OCI-LY1 (cell line): ENCODE measurements around the gene SSPN.
"Not testable (repeated sequence)": the region's sequence is repeated elsewhere in the genome, so short reads cannot be mapped to it uniquely, and the experiment has no call there.

ENCODE experiments used
- H2AFZ ChIP-seq: fragments of 200-600 bp; sonication (generic), shearing (Covaris generic); 2 replicates; pipeline ENCODE4 v1.6.0; 2014; ENCODE audit warnings: antibody characterized with exemption, mild to moderate bottlenecking, low read length
- H3F3A ChIP-seq: fragments of 200-600 bp; sonication (generic), shearing (Covaris generic); 2 replicates; pipeline ENCODE4 v1.6.0; 2014; ENCODE audit warnings: mild to moderate bottlenecking, antibody characterized with exemption, low read length, moderate library complexity; ENCODE audit not compliant: insufficient read depth
- H3K27ac ChIP-seq: fragments of 200-600 bp; sonication (generic); 2 replicates; pipeline ENCODE4 v1.5.1; 2014; ENCODE audit warnings: low read length, mixed run types, mild to moderate bottlenecking, low read depth; ENCODE audit not compliant: poor library complexity, severe bottlenecking
- H3K27me3 ChIP-seq: fragments of 200-600 bp; sonication (generic); 2 replicates; pipeline ENCODE4 v1.6.0; 2014; ENCODE audit warnings: antibody characterized with exemption, mild to moderate bottlenecking, low read length, moderate library complexity; ENCODE audit not compliant: insufficient read depth
- H3K36me3 ChIP-seq: fragments of 200-600 bp; sonication (generic); 2 replicates; pipeline ENCODE4 v1.6.1; 2014; ENCODE audit warnings: mild to moderate bottlenecking, antibody characterized with exemption, low read length, moderate library complexity, mixed read lengths; ENCODE audit not compliant: insufficient read depth
- H3K4me1 ChIP-seq: fragments of 200-600 bp; sonication (generic); 2 replicates; pipeline ENCODE4 v1.5.1; 2014; ENCODE audit warnings: mild to moderate bottlenecking, low read length, moderate library complexity; ENCODE audit not compliant: insufficient read depth, severe bottlenecking
- H3K4me2 ChIP-seq: fragments of 200-600 bp; sonication (generic), shearing (Covaris generic); 2 replicates; pipeline ENCODE4 v1.6.1; 2014; ENCODE audit warnings: low read length
- H3K4me3 ChIP-seq: fragments of 200-600 bp; sonication (generic); 2 replicates; pipeline ENCODE4 v1.5.1; 2014; ENCODE audit warnings: low read length, low read depth, mild to moderate bottlenecking, mixed read lengths; ENCODE audit not compliant: poor library complexity, severe bottlenecking
- H3K79me2 ChIP-seq: fragments of 200-600 bp; shearing (Covaris generic); 2 replicates; pipeline ENCODE4 v1.6.1; 2016; ENCODE audit warnings: mixed run types, low read length, mixed read lengths; ENCODE audit not compliant: insufficient read depth
- H3K9ac ChIP-seq: fragments of 200-600 bp; sonication (generic), shearing (Covaris generic); 2 replicates; pipeline ENCODE4 v1.6.1; 2014; ENCODE audit warnings: mild to moderate bottlenecking, low read length, mixed read lengths
- H3K9me2 ChIP-seq: fragments of 200-600 bp; sonication (generic), shearing (Covaris generic); 2 replicates; pipeline ENCODE4 v1.6.1; 2014; ENCODE audit warnings: low read depth, mild to moderate bottlenecking, low read length, mixed read lengths
- H3K9me3 ChIP-seq: fragments of 200-600 bp; shearing (Covaris generic); 2 replicates; pipeline ENCODE4 v1.6.1; 2014; ENCODE audit warnings: low read length, mixed read lengths
- H4K20me1 ChIP-seq: fragments of 200-600 bp; sonication (generic), shearing (Covaris generic); 2 replicates; pipeline ENCODE4 v1.6.0; 2016; ENCODE audit warnings: mild to moderate bottlenecking, low read length; ENCODE audit not compliant: insufficient read depth
- CTCF ChIP-seq: fragments of 200-600 bp; sonication (generic), shearing (Covaris generic); IDR thresholded peaks from 2 replicates; pipeline ENCODE4 v1.5.1; 2017; ENCODE audit warnings: mild to moderate bottlenecking, antibody characterized with exemption, low read length, moderate library complexity, mixed read lengths
- EZH2 ChIP-seq: fragments of 200-600 bp; sonication (generic), shearing (Covaris generic); IDR thresholded peaks from 2 replicates; pipeline ENCODE4 v1.8.0; 2017; ENCODE audit warnings: borderline replicate concordance, mixed run types, mild to moderate bottlenecking, antibody characterized with exemption, low read length, moderate library complexity, mixed read lengths

The SSPN gene

GRCh38 chr12:26231470-26231869, 36.1 kb downstream of the SSPN start:
- no peaks in the 10 kb centered on the region for H3K9me2 ChIP-seq
- H2AFZ ChIP-seq = no peak overlapping the region
- no peaks in the 10 kb centered on the region for H3K27me3 ChIP-seq
- no peaks in the 10 kb centered on the region for H3K9me3 ChIP-seq
- no peaks in the 10 kb centered on the region for H3K36me3 ChIP-seq
- H3K79me2 ChIP-seq = no peaks in the 10 kb centered on the region
- no peak overlapping the region for H3K9ac ChIP-seq
- no peaks in the 10 kb centered on the region for H3K4me1 ChIP-seq
- no peak overlapping the region for H3K4me3 ChIP-seq
- H3K27ac ChIP-seq = no peak overlapping the region
- no peaks in the 10 kb centered on the region for H4K20me1 ChIP-seq
- no peaks in the 10 kb centered on the region for H3F3A ChIP-seq
- H3K4me2 ChIP-seq = no peak overlapping the region
- TF ChIP-seq CTCF = no peak

GRCh38 chr12:26231921-26232320, 36.5 kb downstream of the SSPN start:
- Histone ChIP-seq H3K9me3 (no peaks in the 10 kb centered on the region), H3K4me1 (no peaks in the 10 kb centered on the region), H2AFZ (no peak overlapping the region), H3F3A (no peaks in the 10 kb centered on the region), H4K20me1 (no peaks in the 10 kb centered on the region), H3K9ac (no peak overlapping the region), H3K4me3 (no peak overlapping the region), H3K27me3 (no peaks in the 10 kb centered on the region), H3K79me2 (no peaks in the 10 kb centered on the region), H3K4me2 (no peak overlapping the region), H3K27ac (no peak overlapping the region), H3K36me3 (no peaks in the 10 kb centered on the region), H3K9me2 (no peaks in the 10 kb centered on the region)
- TF ChIP-seq CTCF (no peak), EZH2 (no peak)

GRCh38 chr12:26233631-26234030, 38.3 kb downstream of the SSPN start:
- H3K4me1 ChIP-seq = no peaks in the 10 kb centered on the region
- no peaks in the 10 kb centered on the region for H3K79me2 ChIP-seq
- no peaks in the 10 kb centered on the region for H3F3A ChIP-seq
- H3K9ac ChIP-seq = no peak overlapping the region
- TF ChIP-seq EZH2 (no peak), CTCF (no peak)
- H2AFZ ChIP-seq = no peak overlapping the region
- H3K36me3 ChIP-seq = no peaks in the 10 kb centered on the region
- no peaks in the 10 kb centered on the region for H4K20me1 ChIP-seq
- no peaks in the 10 kb centered on the region for H3K9me2 ChIP-seq
- H3K4me3 ChIP-seq = no peak overlapping the region
- H3K9me3 ChIP-seq = no peaks in the 10 kb centered on the region
- H3K4me2 ChIP-seq = no peak overlapping the region
- H3K27ac ChIP-seq = no peak overlapping the region
- no peaks in the 10 kb centered on the region for H3K27me3 ChIP-seq

GRCh38 chr12:26235465-26235864, 40.1 kb downstream of the SSPN start:
- H2AFZ ChIP-seq, H4K20me1 ChIP-seq, H3K9me3 ChIP-seq, H3K79me2 ChIP-seq, H3K27ac ChIP-seq, H3K4me3 ChIP-seq, H3K27me3 ChIP-seq, H3F3A ChIP-seq, H3K36me3 ChIP-seq, H3K9me2 ChIP-seq, H3K4me2 ChIP-seq, H3K9ac ChIP-seq, H3K4me1 ChIP-seq: not testable (repeated sequence)
